Measurements from ENCODE around the gene NEK7. TPM values are rescaled to one million over a fixed set of nuclear protein-coding genes. Genes with fewer than 3 reads are reported as not detected.

Gene NEK7
- total and polyA plus RNA-seq, 2 experiments from 2014 or later: 25.6 to 86.9 TPM

- Histone ChIP-seq H3K9me2 (replicated peaks; ENCODE audit: insufficient read depth) (peaks cover 4% of the 10 kb centered on the region), H3K36me3 (replicated peaks; ENCODE audit: insufficient read depth, low read depth) (no peaks in the 10 kb centered on the region), H3K27ac (no peak overlapping the region), H3K9me3 (ENCODE audit: low read depth) (no peaks in the 10 kb centered on the region), H4K20me1 (ENCODE audit: insufficient read depth, poor library complexity, severe bottlenecking) (no peaks in the 10 kb centered on the region), H3K27me3 (no peaks in the 10 kb centered on the region), H3K4me1 (ENCODE audit: insufficient read depth) (no peaks in the 10 kb centered on the region), H3K4me2 (no peak overlapping the region), H3K4me3 (no peak overlapping the region), H2AFZ (no peak overlapping the region), H3K79me2 (no peaks in the 10 kb centered on the region)
- no peak for TF ChIP-seq CTCF (IDR thresholded peaks at IDR 0.05; ENCODE audit: poor library complexity)
- TF ChIP-seq EZH2phosphoT487 (IDR thresholded peaks at IDR 0.05; ENCODE audit: low read depth, severe bottlenecking, unreplicated experiment): no peak
- no peak for TF ChIP-seq EZH2 (IDR thresholded peaks at IDR 0.05; ENCODE audit: borderline replicate concordance)
- 67% methylated on average over 1 of the region's 1 CpG for WGBS (ENCODE audit: low lambda C conversion rate, missing lambda C conversion rate)
- no peak for DNase-seq (ENCODE audit: low spot score)
Observed at GRCh38 chr1:198335663-198336062, 178.9 kb downstream of the NEK7 start.

- Histone ChIP-seq H3K9me2 (replicated peaks; ENCODE audit: insufficient read depth) (peaks cover 4% of the 10 kb centered on the region), H3K36me3 (replicated peaks; ENCODE audit: insufficient read depth, low read depth) (no peaks in the 10 kb centered on the region), H3K4me3 (no peak overlapping the region), H2AFZ (no peak overlapping the region), H4K20me1 (ENCODE audit: insufficient read depth, poor library complexity, severe bottlenecking) (no peaks in the 10 kb centered on the region), H3K27ac (no peak overlapping the region), H3K9me3 (ENCODE audit: low read depth) (no peaks in the 10 kb centered on the region), H3K27me3 (no peaks in the 10 kb centered on the region), H3K4me2 (no peak overlapping the region), H3K4me1 (ENCODE audit: insufficient read depth) (no peaks in the 10 kb centered on the region), H3K79me2 (no peaks in the 10 kb centered on the region)
- TF ChIP-seq EZH2 (IDR thresholded peaks at IDR 0.05; ENCODE audit: borderline replicate concordance): no peak
- no peak for TF ChIP-seq EZH2phosphoT487 (IDR thresholded peaks at IDR 0.05; ENCODE audit: low read depth, severe bottlenecking, unreplicated experiment)
- no peak for TF ChIP-seq CTCF (IDR thresholded peaks at IDR 0.05; ENCODE audit: poor library complexity)
- no peak for DNase-seq (ENCODE audit: low spot score)
Observed at GRCh38 chr1:198337886-198338285, 181.1 kb downstream of the NEK7 start.

- Histone ChIP-seq H3K27me3 (no peaks in the 10 kb centered on the region), H3K9me2 (replicated peaks; ENCODE audit: insufficient read depth) (no peaks in the 10 kb centered on the region), H3K9me3 (ENCODE audit: low read depth) (no peaks in the 10 kb centered on the region), H2AFZ (no peak overlapping the region), H3K79me2 (no peaks in the 10 kb centered on the region), H3K27ac (no peak overlapping the region), H4K20me1 (ENCODE audit: insufficient read depth, poor library complexity, severe bottlenecking) (no peaks in the 10 kb centered on the region), H3K4me2 (no peak overlapping the region), H3K4me1 (ENCODE audit: insufficient read depth) (no peaks in the 10 kb centered on the region), H3K4me3 (no peak overlapping the region), H3K36me3 (replicated peaks; ENCODE audit: insufficient read depth, low read depth) (no peaks in the 10 kb centered on the region)
- no peak for DNase-seq (ENCODE audit: low spot score)
- 92% methylated on average over 1 of the region's 1 CpG for WGBS (ENCODE audit: low lambda C conversion rate, missing lambda C conversion rate)
- TF ChIP-seq CTCF (IDR thresholded peaks at IDR 0.05; ENCODE audit: poor library complexity): no peak
- no peak for TF ChIP-seq EZH2 (IDR thresholded peaks at IDR 0.05; ENCODE audit: borderline replicate concordance)
- no peak for TF ChIP-seq EZH2phosphoT487 (IDR thresholded peaks at IDR 0.05; ENCODE audit: low read depth, severe bottlenecking, unreplicated experiment)
Observed at GRCh38 chr1:198340139-198340538, 183.3 kb downstream of the NEK7 start.

GRCh38 chr1:198346178-198346577, 189.4 kb downstream of the NEK7 start:
- Histone ChIP-seq H2AFZ (no peak overlapping the region), H3K9me3 (ENCODE audit: low read depth) (no peaks in the 10 kb centered on the region), H3K9me2 (replicated peaks; ENCODE audit: insufficient read depth) (no peaks in the 10 kb centered on the region), H3K27me3 (no peaks in the 10 kb centered on the region), H3K79me2 (no peaks in the 10 kb centered on the region), H3K36me3 (replicated peaks; ENCODE audit: insufficient read depth, low read depth) (no peaks in the 10 kb centered on the region), H3K4me2 (no peak overlapping the region), H3K4me3 (no peak overlapping the region), H3K27ac (no peak overlapping the region), H3K4me1 (ENCODE audit: insufficient read depth) (no peaks in the 10 kb centered on the region), H4K20me1 (ENCODE audit: insufficient read depth, poor library complexity, severe bottlenecking) (no peaks in the 10 kb centered on the region)
- no peak for TF ChIP-seq CTCF (IDR thresholded peaks at IDR 0.05; ENCODE audit: poor library complexity)
- TF ChIP-seq EZH2phosphoT487 (IDR thresholded peaks at IDR 0.05; ENCODE audit: low read depth, severe bottlenecking, unreplicated experiment): no peak
- TF ChIP-seq EZH2 (IDR thresholded peaks at IDR 0.05; ENCODE audit: borderline replicate concordance): no peak
- WGBS (ENCODE audit: low lambda C conversion rate, missing lambda C conversion rate): 65% methylated on average over 3 of the region's 3 CpGs
- no peak for DNase-seq (ENCODE audit: low spot score)
